ENCODE data around the gene ROGDI.

ROGDI gene

GRCh38 chr16:4766875-4767628 lies 35.4 kb downstream of the ROGDI start, which contains the start of gene ZNF500 (continued):
- TF ChIP-seq REPIN1 (tag by site-specific recombination; IDR thresholded peaks at IDR 0.05; ENCODE audit: low read depth) (peak; percentile 34; the same call in 1 of the 2 replicates), ZSCAN5A (tag by site-specific recombination; IDR thresholded peaks at IDR 0.05) (peak; percentile 59; the same call in 1 of the 2 replicates), KLF10 (tag by site-specific recombination; IDR thresholded peaks at IDR 0.05) (peak; percentile 43; the same call in 1 of the 2 replicates), ZNF24 (tag by site-specific recombination; IDR thresholded peaks at IDR 0.05) (peak; percentile 61; the same call in 1 of the 2 replicates), ZNF311 (tag by site-specific recombination; IDR thresholded peaks at IDR 0.05; ENCODE audit: borderline replicate concordance) (no peak), ZNF248 (tag by site-specific recombination; IDR thresholded peaks at IDR 0.05) (no peak), SP7 (tag by site-specific recombination; IDR thresholded peaks at IDR 0.05) (peak; percentile 59), ZNF660 (tag by site-specific recombination; IDR thresholded peaks at IDR 0.05) (no peak), ZNF777 (tag by site-specific recombination; IDR thresholded peaks at IDR 0.05; ENCODE audit: borderline replicate concordance) (no peak), KLF7 (tag by site-specific recombination; IDR thresholded peaks at IDR 0.05; ENCODE audit: borderline replicate concordance) (peak; percentile 61; the same call in 1 of the 2 replicates), ZNF335 (tag by site-specific recombination; conservative IDR thresholded peaks at IDR 0.05) (peak; percentile 84), ZNF16 (tag by site-specific recombination; IDR thresholded peaks at IDR 0.05; ENCODE audit: low read depth) (no peak), ZNF362 (tag by site-specific recombination; IDR thresholded peaks at IDR 0.05) (no peak), ZBTB48 (tag by site-specific recombination; IDR thresholded peaks at IDR 0.05) (peak; percentile 81)

- Histone ChIP-seq H3K9me3 (ENCODE audit: control insufficient read depth, insufficient read depth, low read depth, low read length) (no peaks in the 10 kb centered on the region), H3K4me1 (ENCODE audit: control insufficient read depth, insufficient read depth, low read length) (no peaks in the 10 kb centered on the region; the same call in 1 of the 2 replicates), H3K4me3 (ENCODE audit: low read depth, low read length) (peak overlapping the region; percentile 76), H3K27ac (ENCODE audit: extremely low read depth, low read depth, low read length) (no peak overlapping the region; the same call in 1 of the 2 replicates), H3K36me3 (ENCODE audit: control insufficient read depth in 2 of 2, insufficient read depth in 1 of 2, low read length in 2 of 2) (peaks cover 10 to 41% of the 10 kb centered on the region in 2 experiments; a peak in 2 of 3 replicates)
- CTCF ChIA-PET: interaction anchor here (0.6 to 1.1 kb wide), 3 partner anchors 37 to 386 kb away, joined by 3 to 4 read pairs (median 3); no protein-coding TSS in a partner anchor
- POLR2A ChIA-PET: interaction anchor here (3.9 kb wide), 1 partner anchor 32 kb away, joined by 43 read pairs; the partner anchor contains the start of genes ANKS3 and DNAAF8
- TF ChIP-seq ZBTB49 (tag by site-specific recombination; IDR thresholded peaks at IDR 0.05; ENCODE audit: low read depth) (no peak), ZNF2 (tag by site-specific recombination; IDR thresholded peaks at IDR 0.05) (no peak), ZNF623 (tag by site-specific recombination; IDR thresholded peaks at IDR 0.05) (no peak), ZNF239 (tag by site-specific recombination; IDR thresholded peaks at IDR 0.05) (no peak), ZNF544 (tag by site-specific recombination; IDR thresholded peaks at IDR 0.05) (no peak), ZNF600 (tag by site-specific recombination; IDR thresholded peaks at IDR 0.05) (peak; percentile 34; the same call in 1 of the 2 replicates), SP7 (tag by site-specific recombination; IDR thresholded peaks at IDR 0.05) (no peak)
These were observed 36.6 kb downstream of the ROGDI start for GRCh38 chr16:4765511-4766474.

Measured in HEK293 (cell line).